ENCODE data around the gene CARD16.
"Not testable (repeated sequence)": the region's sequence is repeated elsewhere in the genome, so short reads cannot be mapped to it uniquely, and the experiment has no call there.

The CARD16 gene

DNA sequence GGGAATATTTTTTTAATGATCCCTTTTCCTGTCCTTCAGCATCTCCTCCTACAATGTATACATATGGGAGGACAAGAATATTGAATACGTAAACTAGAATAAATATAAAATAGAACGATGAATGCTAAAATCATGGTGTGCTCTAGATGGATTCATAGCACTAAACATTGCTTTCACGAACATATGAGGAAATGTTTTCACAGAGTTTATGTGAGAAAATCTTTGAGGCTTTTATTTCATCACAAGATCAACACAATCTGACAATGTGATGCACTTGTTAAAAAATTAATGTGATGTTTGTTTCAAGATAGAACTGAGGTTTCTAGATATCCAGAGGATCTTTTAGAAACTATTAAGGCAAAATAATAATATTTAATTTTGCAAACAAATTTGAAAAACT, 3.0 kb downstream of the CARD16 start:
- Histone ChIP-seq H3K27me3 (ENCODE audit: insufficient read depth, low read length) (no peaks in the 10 kb centered on the region), H3K27ac (ENCODE audit: low read length) (no peak overlapping the region), H3K4me1 (ENCODE audit: insufficient read depth, low read length) (no peaks in the 10 kb centered on the region; the same call in 1 of the 2 replicates), H3K4me3 (ENCODE audit: low read length) (no peak overlapping the region), H3K36me3 (ENCODE audit: insufficient read depth, low read depth, low read length) (no peaks in the 10 kb centered on the region), H3K9ac (ENCODE audit: low read depth, low read length) (no peak overlapping the region), H3K9me3 (ENCODE audit: insufficient read depth, low read depth, low read length) (no peaks in the 10 kb centered on the region)

DNA sequence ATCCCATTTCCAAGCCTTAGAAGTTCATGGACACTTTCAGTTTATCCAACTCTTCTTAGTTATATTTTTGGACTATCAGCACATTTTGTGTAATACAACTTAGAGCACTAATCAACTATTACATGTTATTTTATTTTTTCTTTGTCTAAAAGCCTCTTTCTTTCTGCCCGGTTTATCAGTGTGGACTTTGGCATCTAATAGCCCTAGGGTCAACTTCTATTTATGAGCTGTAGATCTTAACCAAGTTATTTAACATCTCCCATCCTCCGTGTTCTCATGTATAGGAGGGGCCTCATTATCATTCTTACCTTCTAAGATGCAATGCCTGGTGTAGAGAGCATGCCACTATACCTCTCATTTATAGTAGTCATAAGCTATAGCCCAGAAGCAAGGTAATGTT, 4.4 kb downstream of the CARD16 start:
- Histone ChIP-seq H3K27me3 (ENCODE audit: insufficient read depth, low read length) (no peaks in the 10 kb centered on the region), H3K4me1 (ENCODE audit: insufficient read depth, low read length) (no peaks in the 10 kb centered on the region), H3K36me3 (ENCODE audit: insufficient read depth, low read depth, low read length) (no peaks in the 10 kb centered on the region), H3K27ac (ENCODE audit: low read length) (no peak overlapping the region), H3K9me3 (ENCODE audit: insufficient read depth, low read depth, low read length) (no peaks in the 10 kb centered on the region), H3K4me3 (ENCODE audit: low read length) (no peak overlapping the region), H3K9ac (ENCODE audit: low read depth, low read length) (no peak overlapping the region)

- Histone ChIP-seq H3K36me3 (ENCODE audit: insufficient read depth, low read depth, low read length) (no peaks in the 10 kb centered on the region), H3K9me3 (ENCODE audit: insufficient read depth, low read depth, low read length) (no peaks in the 10 kb centered on the region), H3K27ac (ENCODE audit: low read length) (no peak within 1 kb of the TSS), H3K4me1 (ENCODE audit: insufficient read depth, low read length) (no peaks in the 10 kb centered on the region), H3K9ac (ENCODE audit: low read depth, low read length) (no peak within 1 kb of the TSS), H3K27me3 (ENCODE audit: insufficient read depth, low read length) (no peaks in the 10 kb centered on the region), H3K4me3 (ENCODE audit: low read length) (no peak within 1 kb of the TSS)
These were observed 10.1 kb downstream of the CARD16 start, which contains the start of gene CASP1 for GRCh38 chr11:105034813-105035620. Gene CASP1, minus strand, starts transcription at chr11:105035144. Its CDS starts 31 bp downstream, at chr11:105035113.

GRCh38 chr11:105034388-105034787, 10.7 kb downstream of the CARD16 start:
- H3K27ac ChIP-seq (ENCODE audit: low read length); H3K9me3 ChIP-seq (ENCODE audit: insufficient read depth, low read depth, low read length); H3K27me3 ChIP-seq (ENCODE audit: insufficient read depth, low read length); H3K9ac ChIP-seq (ENCODE audit: low read depth, low read length); H3K36me3 ChIP-seq (ENCODE audit: insufficient read depth, low read depth, low read length); H3K4me1 ChIP-seq (ENCODE audit: insufficient read depth, low read length); H3K4me3 ChIP-seq (ENCODE audit: low read length): not testable (repeated sequence)

DNA sequence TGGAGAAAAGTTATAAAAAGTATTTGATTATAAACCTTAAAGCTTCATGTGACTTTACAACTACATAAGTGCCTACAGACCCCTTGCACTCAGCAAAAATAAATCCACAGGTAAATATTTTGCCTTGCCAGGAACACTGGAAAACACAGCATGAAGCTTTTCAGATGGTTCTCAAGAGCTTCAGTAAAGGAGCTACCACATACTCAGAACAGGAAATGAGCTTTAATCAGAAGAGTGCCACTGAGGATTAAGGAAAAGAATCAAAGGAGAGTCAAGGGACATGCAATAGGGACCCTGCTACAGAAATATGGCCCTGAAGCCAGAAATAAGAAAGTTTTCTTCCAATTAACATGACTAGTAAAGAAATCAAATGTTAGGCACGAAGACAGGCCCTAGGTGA, 11.4 kb downstream of the CARD16 start:
- Histone ChIP-seq H3K9ac (ENCODE audit: low read depth, low read length) (no peak overlapping the region), H3K9me3 (ENCODE audit: insufficient read depth, low read depth, low read length) (no peaks in the 10 kb centered on the region), H3K27ac (ENCODE audit: low read length) (no peak overlapping the region), H3K4me3 (ENCODE audit: low read length) (no peak overlapping the region), H3K27me3 (ENCODE audit: insufficient read depth, low read length) (no peaks in the 10 kb centered on the region), H3K36me3 (ENCODE audit: insufficient read depth, low read depth, low read length) (no peaks in the 10 kb centered on the region), H3K4me1 (ENCODE audit: insufficient read depth, low read length) (no peaks in the 10 kb centered on the region)

DNA sequence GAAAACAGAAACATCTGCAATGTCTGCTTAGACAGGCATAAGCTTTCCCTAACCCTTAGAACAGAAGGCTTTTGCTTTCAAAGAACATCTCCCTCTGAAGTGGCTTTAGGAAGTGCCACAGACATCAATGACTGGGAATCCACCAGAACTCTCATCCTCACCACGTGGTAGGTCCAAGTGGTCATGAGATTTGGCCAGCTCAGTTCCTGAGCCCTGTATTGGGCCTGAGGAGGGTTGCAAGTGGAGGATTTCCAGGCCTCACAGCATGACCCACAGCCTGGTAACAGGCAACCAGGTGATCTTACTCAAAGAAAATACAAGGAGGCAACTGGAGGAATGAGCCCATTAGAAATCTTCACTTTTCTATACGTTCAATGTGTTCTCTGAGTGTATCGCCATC, 11.8 kb downstream of the CARD16 start:
- Histone ChIP-seq H3K4me1 (ENCODE audit: insufficient read depth, low read length) (no peaks in the 10 kb centered on the region), H3K36me3 (ENCODE audit: insufficient read depth, low read depth, low read length) (no peaks in the 10 kb centered on the region), H3K27ac (ENCODE audit: low read length) (no peak overlapping the region), H3K9ac (ENCODE audit: low read depth, low read length) (no peak overlapping the region), H3K4me3 (ENCODE audit: low read length) (no peak overlapping the region), H3K27me3 (ENCODE audit: insufficient read depth, low read length) (no peaks in the 10 kb centered on the region), H3K9me3 (ENCODE audit: insufficient read depth, low read depth, low read length) (no peaks in the 10 kb centered on the region)

- no peaks in the 10 kb centered on the region for H3K9me3 ChIP-seq (ENCODE audit: insufficient read depth, low read depth, low read length)
- no peaks in the 10 kb centered on the region for H3K4me1 ChIP-seq (ENCODE audit: insufficient read depth, low read length)
- H3K4me3 ChIP-seq (ENCODE audit: low read length) = no peak overlapping the region
- H3K27ac ChIP-seq (ENCODE audit: low read length) = no peak overlapping the region
- H3K27me3 ChIP-seq (ENCODE audit: insufficient read depth, low read length) = no peaks in the 10 kb centered on the region
- no peaks in the 10 kb centered on the region for H3K36me3 ChIP-seq (ENCODE audit: insufficient read depth, low read depth, low read length)
- H3K9ac ChIP-seq (ENCODE audit: low read depth, low read length) = no peak overlapping the region
These were observed 12.6 kb downstream of the CARD16 start for GRCh38 chr11:105032495-105032894.

GRCh38 chr11:105027678-105028077, 17.5 kb downstream of the CARD16 start:
- Histone ChIP-seq H3K9ac (ENCODE audit: low read depth, low read length) (no peak overlapping the region), H3K36me3 (ENCODE audit: insufficient read depth, low read depth, low read length) (no peaks in the 10 kb centered on the region), H3K27me3 (ENCODE audit: insufficient read depth, low read length) (no peaks in the 10 kb centered on the region), H3K9me3 (ENCODE audit: insufficient read depth, low read depth, low read length) (no peaks in the 10 kb centered on the region), H3K4me3 (ENCODE audit: low read length) (no peak overlapping the region), H3K27ac (ENCODE audit: low read length) (no peak overlapping the region), H3K4me1 (ENCODE audit: insufficient read depth, low read length) (no peaks in the 10 kb centered on the region)

- Histone ChIP-seq H3K9me3 (ENCODE audit: insufficient read depth, low read depth, low read length) (no peaks in the 10 kb centered on the region), H3K36me3 (ENCODE audit: insufficient read depth, low read depth, low read length) (no peaks in the 10 kb centered on the region), H3K27me3 (ENCODE audit: insufficient read depth, low read length) (no peaks in the 10 kb centered on the region), H3K27ac (ENCODE audit: low read length) (no peak overlapping the region), H3K4me3 (ENCODE audit: low read length) (no peak overlapping the region), H3K9ac (ENCODE audit: low read depth, low read length) (no peak overlapping the region), H3K4me1 (ENCODE audit: insufficient read depth, low read length) (no peaks in the 10 kb centered on the region)
These were observed 20.7 kb downstream of the CARD16 start for GRCh38 chr11:105024394-105024793.

GRCh38 chr11:105023003-105023402, 22.1 kb downstream of the CARD16 start, which contains the start of gene CASP5:
Gene CASP5, minus strand, starts transcription at chr11:105023168. Its CDS starts 32 bp downstream, at chr11:105023136.
- H3K9ac ChIP-seq (ENCODE audit: low read depth, low read length) = no peak within 1 kb of the TSS
- H3K27ac ChIP-seq (ENCODE audit: low read length) = no peak within 1 kb of the TSS
- no peaks in the 10 kb centered on the region for H3K36me3 ChIP-seq (ENCODE audit: insufficient read depth, low read depth, low read length)
- no peaks in the 10 kb centered on the region for H3K9me3 ChIP-seq (ENCODE audit: insufficient read depth, low read depth, low read length)
- no peak within 1 kb of the TSS for H3K4me3 ChIP-seq (ENCODE audit: low read length)
- H3K4me1 ChIP-seq (ENCODE audit: insufficient read depth, low read length) = no peaks in the 10 kb centered on the region
- no peaks in the 10 kb centered on the region for H3K27me3 ChIP-seq (ENCODE audit: insufficient read depth, low read length)

DNA sequence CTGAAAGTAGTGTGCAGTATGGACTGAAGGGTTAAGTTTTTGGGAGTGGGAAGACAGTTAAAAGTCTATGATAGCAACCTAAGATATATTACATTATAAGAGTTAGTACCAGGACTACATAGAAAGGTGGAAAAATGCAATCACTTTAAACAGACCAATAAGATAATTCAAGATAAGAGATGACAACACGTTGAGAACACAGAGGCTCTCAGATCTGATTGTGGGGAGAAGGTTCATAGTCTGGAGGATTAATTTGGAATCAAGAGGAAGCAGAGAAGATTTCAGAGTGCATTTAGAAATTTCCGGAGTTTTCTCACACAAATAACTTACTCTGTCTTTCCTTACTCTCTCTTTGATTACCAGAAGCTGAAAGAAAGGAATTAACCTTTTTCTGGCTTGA, 22.6 kb downstream of the CARD16 start:
- no peak overlapping the region for H3K9ac ChIP-seq (ENCODE audit: low read depth, low read length)

DNA sequence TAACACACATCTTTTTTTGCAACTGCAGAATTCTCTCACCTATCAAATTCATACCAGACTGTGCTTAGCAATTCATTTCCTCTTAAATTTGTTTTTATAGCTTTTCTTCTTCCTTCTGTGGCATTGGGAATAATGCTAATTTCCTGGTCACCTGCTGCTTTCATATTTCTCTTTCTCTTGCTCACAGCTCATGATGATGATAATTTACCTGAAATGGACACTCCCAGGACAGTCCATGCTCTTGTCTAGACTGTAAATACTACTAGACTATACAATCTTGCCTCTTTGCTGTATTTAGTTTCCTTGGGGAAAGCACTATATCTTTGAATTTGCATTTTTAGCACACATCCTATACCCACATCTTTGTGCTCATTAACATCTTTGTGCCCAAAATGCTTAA, 37.7 kb downstream of the CARD16 start:
- Histone ChIP-seq H3K9ac (ENCODE audit: low read depth, low read length) (no peak overlapping the region), H3K4me1 (ENCODE audit: insufficient read depth, low read length) (peaks cover 7% of the 10 kb centered on the region), H3K4me3 (ENCODE audit: low read length) (no peak overlapping the region), H3K27ac (ENCODE audit: low read length) (no peak overlapping the region), H3K27me3 (ENCODE audit: insufficient read depth, low read length) (no peaks in the 10 kb centered on the region), H3K36me3 (ENCODE audit: insufficient read depth, low read depth, low read length) (no peaks in the 10 kb centered on the region), H3K9me3 (ENCODE audit: insufficient read depth, low read depth, low read length) (no peaks in the 10 kb centered on the region)

More for the DNA sequence above, 22.6 kb downstream of the CARD16 start:
- no peaks in the 10 kb centered on the region for H3K36me3 ChIP-seq (ENCODE audit: insufficient read depth, low read depth, low read length)
- no peaks in the 10 kb centered on the region for H3K9me3 ChIP-seq (ENCODE audit: insufficient read depth, low read depth, low read length)
- no peak overlapping the region for H3K27ac ChIP-seq (ENCODE audit: low read length)
- H3K27me3 ChIP-seq (ENCODE audit: insufficient read depth, low read length) = no peaks in the 10 kb centered on the region
- H3K4me1 ChIP-seq (ENCODE audit: insufficient read depth, low read length) = no peaks in the 10 kb centered on the region
- no peak overlapping the region for H3K4me3 ChIP-seq (ENCODE audit: low read length)
